BLaER1 treated with 17β-estradiol and CSF1 and Interleukin-3, amounts not matched to agents 10 nM and 100 nM (cell line): ENCODE results near the gene PCNX2.

Experiments used
- H3K27ac ChIP-seq, 11 experiments: shearing (Covaris generic); formaldehyde crosslinking; 2 replicates each; pipeline ENCODE4 v1.8.1; 2022
- H3K27me3 ChIP-seq, 11 experiments: shearing (Covaris generic); formaldehyde crosslinking; 2 replicates each; pipeline ENCODE4 v1.8.1; 2022
- H3K36me3 ChIP-seq, 11 experiments: shearing (Covaris generic); formaldehyde crosslinking; 2 replicates each; pipeline ENCODE4 v1.8.1; 2022
- H3K4me1 ChIP-seq, 10 experiments: shearing (Covaris generic); formaldehyde crosslinking; 2 replicates each; pipeline ENCODE4 v1.8.1; 2022
- H3K4me2 ChIP-seq, 11 experiments: shearing (Covaris generic); formaldehyde crosslinking; 2 replicates each; pipeline ENCODE4 v1.8.1; 2022
- H3K4me3 ChIP-seq, 10 experiments: shearing (Covaris generic); formaldehyde crosslinking; 2 replicates each; pipeline ENCODE4 v1.8.1; 2022
- H3K9ac ChIP-seq, 11 experiments: shearing (Covaris generic); formaldehyde crosslinking; 2 replicates each; pipeline ENCODE4 v1.8.1; 2022
- H3K9me3 ChIP-seq, 11 experiments: shearing (Covaris generic); formaldehyde crosslinking; replicated peaks in 1 of 11; 2 replicates each; pipeline ENCODE4 v1.8.1; 2022
- H4K20me1 ChIP-seq, 11 experiments: shearing (Covaris generic); formaldehyde crosslinking; 2 replicates each; pipeline ENCODE4 v1.8.1; 2022
- Cebpa-rat ChIP-seq, 11 experiments: shearing (Covaris generic); IDR thresholded peaks; 2 replicates each; pipeline ENCODE4 v1.8.1; 2022

The PCNX2 gene

DNA sequence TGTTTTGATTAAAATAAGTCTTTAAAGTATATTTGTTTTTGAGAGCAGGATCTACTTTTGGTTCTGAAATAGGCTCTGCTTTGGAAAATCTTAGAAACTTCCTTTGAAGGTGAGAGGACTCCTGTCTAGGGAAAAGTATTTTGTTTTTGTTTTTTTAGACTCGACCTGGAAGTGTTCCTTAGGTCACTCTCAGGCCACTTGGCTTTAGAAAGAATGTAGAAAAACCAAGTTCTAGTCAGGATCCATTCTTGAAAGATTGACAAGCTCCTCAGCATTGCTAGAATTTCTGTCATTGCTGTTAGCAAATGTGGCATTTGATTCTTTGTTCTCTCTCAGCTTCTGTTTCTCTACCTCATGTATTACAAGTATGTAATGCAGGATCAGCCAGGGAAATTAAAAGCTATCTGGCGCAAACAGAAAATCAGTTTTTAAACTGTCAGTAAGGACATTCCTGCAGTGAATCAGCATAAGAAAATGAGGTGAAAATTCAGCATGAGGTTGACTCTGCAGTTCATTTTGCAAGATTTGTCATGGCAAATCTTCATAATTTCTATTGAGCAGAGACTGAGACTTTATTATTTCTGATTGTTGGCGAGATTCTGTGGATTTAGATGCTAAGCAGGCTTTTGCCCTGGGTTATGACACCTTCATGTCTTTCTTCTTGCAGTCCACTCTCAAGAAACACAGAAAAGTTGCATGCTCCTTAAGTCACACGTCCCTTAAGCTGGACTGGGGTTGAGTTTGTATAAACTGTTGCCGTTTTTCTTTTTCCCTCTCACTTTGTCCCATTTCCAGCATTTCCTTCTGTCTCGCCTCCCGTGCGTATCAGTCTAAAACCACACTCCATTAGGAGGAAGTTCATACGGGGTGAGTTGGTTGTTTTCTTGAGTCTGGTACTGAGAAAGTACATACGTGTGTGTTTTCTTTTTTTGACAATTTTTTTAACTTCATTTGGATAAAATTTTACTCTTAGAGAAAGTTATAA is 332.5 kb downstream of the PCNX2 start:
- Histone ChIP-seq H3K4me3 (peak overlapping the region in 5 of 10 experiments; percentile 3 to 38 (median 13); a peak in 5 of 20 replicates), H3K27me3 (no peaks in the 10 kb centered on the region), H3K9ac (peak overlapping the region; percentile 3 to 76 (median 42); a peak in 16 of 22 replicates), H3K27ac (peak overlapping the region; percentile 2 to 81 (median 45); a peak in 19 of 22 replicates), H3K36me3 (peaks cover 35 to 69% (median 53%) of the 10 kb centered on the region in 11 experiments), H3K4me1 (peaks cover 25 to 43% (median 38%) of the 10 kb centered on the region in 10 experiments), H3K4me2 (peak overlapping the region; percentile 58 to 88 (median 77)), H3K9me3 (peaks cover 12 to 19% (median 14%) of the 10 kb centered on the region in 11 experiments), H4K20me1 (no peaks in the 10 kb centered on the region)
- TF ChIP-seq Cebpa-rat (IDR thresholded peaks at IDR 0.05), result no peak

DNA sequence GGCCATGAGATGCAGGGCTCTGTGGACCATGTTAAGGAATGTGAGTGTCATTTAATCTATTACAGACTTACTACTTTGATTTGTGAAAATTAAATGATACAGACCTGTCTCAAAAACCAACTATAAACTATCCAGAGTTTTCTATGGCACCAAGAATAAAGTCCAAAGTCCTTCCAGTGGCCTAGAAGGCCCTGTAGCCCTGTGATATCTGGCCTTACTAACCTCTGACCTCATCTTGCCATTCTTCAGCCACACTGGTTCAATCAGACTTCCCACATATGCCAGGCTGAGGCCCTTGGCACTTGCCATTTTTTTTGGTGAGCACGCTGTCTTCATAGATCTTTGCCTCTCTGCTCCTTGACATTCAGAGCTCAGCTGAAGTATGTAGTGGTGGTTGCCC is 337.5 kb downstream of the PCNX2 start:
- Histone ChIP-seq H3K4me2 (no peak overlapping the region), H3K9me3 (peaks cover 24 to 34% (median 26%) of the 10 kb centered on the region in 11 experiments), H3K27me3 (no peaks in the 10 kb centered on the region), H3K27ac (no peak overlapping the region), H4K20me1 (no peaks in the 10 kb centered on the region), H3K4me1 (peaks cover 6 to 33% (median 13%) of the 10 kb centered on the region in 10 experiments), H3K36me3 (peaks cover 50 to 63% (median 57%) of the 10 kb centered on the region in 11 experiments), H3K4me3 (no peak overlapping the region), H3K9ac (no peak overlapping the region)
- TF ChIP-seq Cebpa-rat (IDR thresholded peaks at IDR 0.05), result no peak

DNA sequence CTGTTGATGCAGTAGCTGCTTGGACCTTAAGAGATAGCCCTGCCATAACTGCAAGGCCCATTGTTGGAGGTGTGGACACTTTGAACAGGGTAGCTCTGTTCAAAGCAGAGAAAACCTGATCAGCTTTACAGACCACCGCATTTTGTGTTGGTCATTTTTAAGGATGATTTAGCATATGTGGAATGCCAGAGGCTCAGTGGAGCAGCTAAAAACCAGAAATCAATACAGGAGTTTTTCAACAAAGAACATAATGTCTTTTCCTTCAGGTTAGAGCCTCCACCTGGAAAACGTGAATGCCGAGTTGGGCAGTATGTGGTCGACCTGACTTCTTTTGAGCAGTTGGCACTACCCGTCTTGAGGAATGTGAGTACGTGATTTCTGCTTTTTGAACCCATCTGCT is 339.4 kb downstream of the PCNX2 start:
- no peak overlapping the region for H3K4me2 ChIP-seq
- no peak overlapping the region for H3K27ac ChIP-seq
- no peaks in the 10 kb centered on the region for H4K20me1 ChIP-seq
- H3K4me1 ChIP-seq, result peaks cover 19 to 37% (median 22%) of the 10 kb centered on the region in 10 experiments
- TF ChIP-seq Cebpa-rat (IDR thresholded peaks at IDR 0.05), result no peak
- peaks cover 50 to 62% (median 56%) of the 10 kb centered on the region in 11 experiments for H3K36me3 ChIP-seq
- no peak overlapping the region for H3K9ac ChIP-seq
- H3K9me3 ChIP-seq, result peaks cover 24 to 34% (median 26%) of the 10 kb centered on the region in 11 experiments
- H3K4me3 ChIP-seq, result no peak overlapping the region
- no peaks in the 10 kb centered on the region for H3K27me3 ChIP-seq

DNA sequence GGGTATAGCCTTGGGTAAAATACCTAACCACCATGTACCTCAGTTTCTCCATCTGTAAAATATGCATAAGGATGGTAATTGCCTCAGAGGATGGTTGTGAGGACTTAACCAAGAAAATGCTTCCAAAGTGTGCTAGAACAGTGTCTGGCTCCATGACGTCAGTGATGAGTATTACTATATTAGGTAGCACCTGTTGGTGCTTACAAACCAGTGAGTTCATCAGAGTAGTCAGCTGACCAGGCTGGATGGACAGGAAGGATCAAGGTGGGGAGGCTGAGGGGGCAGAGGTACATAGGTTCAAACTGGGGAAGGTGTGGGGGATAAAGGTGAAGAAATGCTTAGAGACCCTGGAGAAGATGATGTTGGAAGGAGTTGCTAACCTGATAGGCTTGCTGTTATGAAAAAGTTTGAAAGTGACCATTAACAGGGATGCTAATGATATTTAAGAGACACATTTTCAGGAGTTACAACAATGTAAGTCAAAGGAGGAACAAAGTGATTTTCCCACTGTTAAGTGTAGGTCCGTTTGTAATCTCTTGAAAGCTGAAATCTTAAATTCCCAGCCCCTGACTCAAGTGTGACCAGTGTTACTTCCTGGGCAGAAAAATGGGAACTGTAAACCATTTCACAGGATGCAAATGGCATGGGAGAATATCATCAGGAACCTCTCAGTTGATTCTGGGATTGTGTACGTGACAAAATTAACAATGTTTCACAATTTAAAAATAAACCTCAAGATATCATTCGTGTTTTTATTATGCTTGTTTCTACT is 340.7 kb downstream of the PCNX2 start:
- Histone ChIP-seq H4K20me1 (no peaks in the 10 kb centered on the region), H3K4me3 (no peak overlapping the region), H3K27me3 (no peaks in the 10 kb centered on the region), H3K9ac (no peak overlapping the region), H3K36me3 (peaks cover 42 to 48% (median 44%) of the 10 kb centered on the region in 11 experiments), H3K9me3 (peaks cover 23 to 34% (median 25%) of the 10 kb centered on the region in 11 experiments), H3K4me2 (peak overlapping the region in 2 of 11 experiments; percentile 7 to 33; a peak in 3 of 22 replicates), H3K27ac (no peak overlapping the region), H3K4me1 (peaks cover 21 to 40% (median 27%) of the 10 kb centered on the region in 10 experiments)
- no peak for TF ChIP-seq Cebpa-rat (IDR thresholded peaks at IDR 0.05)

DNA sequence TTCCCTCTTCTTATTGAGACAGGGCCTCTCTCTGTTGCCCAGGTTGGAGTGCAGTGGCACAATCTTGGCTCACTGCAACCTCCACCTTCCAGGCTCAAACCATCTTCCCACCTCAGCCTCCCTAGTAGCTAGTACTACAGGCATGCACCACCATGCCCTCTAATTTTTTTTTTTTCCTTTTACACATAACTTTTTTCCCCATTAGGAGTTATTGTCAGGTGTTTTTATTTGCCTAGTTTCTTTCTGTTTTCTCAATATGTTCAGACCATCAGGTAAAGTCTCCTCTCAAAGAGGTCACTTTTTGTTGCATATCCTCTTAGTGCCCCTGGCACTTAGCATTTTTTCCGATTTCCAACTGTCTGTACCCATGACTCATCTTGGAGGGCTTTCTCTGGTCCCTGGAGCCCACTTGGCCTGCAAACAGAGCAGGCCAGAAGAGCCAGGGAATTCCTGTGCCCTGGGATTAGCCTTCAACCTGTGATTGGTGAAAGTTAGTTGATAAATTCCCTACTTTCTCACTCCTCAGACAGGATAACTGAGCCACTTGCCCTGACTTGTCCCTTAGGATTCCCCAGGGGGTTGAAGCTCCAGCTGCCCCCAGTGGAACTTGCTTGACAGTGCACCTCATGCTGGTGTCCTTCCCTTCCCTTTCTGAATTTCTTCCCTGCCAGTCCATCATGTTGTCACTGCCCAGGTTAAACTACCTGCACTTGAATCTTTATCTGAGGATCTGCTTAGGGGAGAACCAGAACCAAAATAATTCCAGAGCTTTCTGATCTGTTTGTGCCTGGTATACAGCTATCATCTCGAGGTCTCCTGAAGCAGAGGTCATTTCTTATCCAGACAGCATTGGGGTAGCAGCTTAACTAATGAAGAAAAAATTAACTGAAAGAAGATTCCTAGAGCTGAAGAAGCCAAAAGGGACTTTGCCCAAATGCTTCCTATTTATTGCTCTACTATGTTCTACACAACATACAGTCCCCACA is 342.7 kb downstream of the PCNX2 start:
- H3K4me3 ChIP-seq, result no peak overlapping the region; a peak in 1 of 20 replicates
- H4K20me1 ChIP-seq, result no peaks in the 10 kb centered on the region
- H3K27me3 ChIP-seq, result no peaks in the 10 kb centered on the region
- H3K4me1 ChIP-seq, result peaks cover 26 to 45% (median 32%) of the 10 kb centered on the region in 10 experiments
- peaks cover 22 to 29% (median 25%) of the 10 kb centered on the region in 11 experiments for H3K36me3 ChIP-seq
- H3K27ac ChIP-seq, result peak overlapping the region in 8 of 11 experiments; percentile 2 to 66 (median 52); a peak in 11 of 22 replicates
- peak overlapping the region; percentile 74 to 94 (median 83) for H3K4me2 ChIP-seq
- TF ChIP-seq Cebpa-rat (IDR thresholded peaks at IDR 0.05), result no peak
- H3K9ac ChIP-seq, result no peak overlapping the region; a peak in 1 of 22 replicates
- peaks cover 4 to 18% (median 10%) of the 10 kb centered on the region in 11 experiments for H3K9me3 ChIP-seq

DNA sequence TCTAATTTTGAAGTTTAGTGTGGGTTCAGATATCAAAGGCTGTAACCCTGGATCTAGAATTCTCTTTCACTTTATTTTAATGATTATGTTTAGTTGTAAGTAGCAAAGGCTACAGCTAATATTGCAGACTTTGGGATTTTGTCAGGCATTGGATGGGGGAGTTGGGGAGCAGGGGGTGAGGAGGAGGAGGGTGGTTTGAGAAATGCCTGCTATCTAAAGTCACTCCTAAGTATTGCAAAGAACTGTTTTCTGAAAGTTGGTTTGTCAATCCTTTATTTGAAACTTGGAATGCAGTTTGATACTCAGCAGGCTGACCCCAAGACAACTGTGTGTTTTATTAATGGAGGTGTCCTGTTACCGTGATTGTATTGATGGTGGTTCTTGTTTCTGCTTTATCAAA is 343.9 kb downstream of the PCNX2 start:
- Histone ChIP-seq H3K9me3 (peaks cover 0 to 6% (median 0%) of the 10 kb centered on the region in 11 experiments; a peak in 4 of 22 replicates), H3K4me3 (peak overlapping the region; percentile 78 to 96 (median 87)), H3K9ac (peak overlapping the region in 9 of 11 experiments; percentile 83 to 92 (median 85); a peak in 12 of 22 replicates), H3K36me3 (peaks cover 11 to 17% (median 14%) of the 10 kb centered on the region in 11 experiments), H3K27ac (no peak overlapping the region), H3K27me3 (no peaks in the 10 kb centered on the region), H3K4me2 (peak overlapping the region; percentile 74 to 94 (median 83)), H3K4me1 (peaks cover 26 to 45% (median 32%) of the 10 kb centered on the region in 10 experiments), H4K20me1 (no peaks in the 10 kb centered on the region)
- TF ChIP-seq Cebpa-rat (IDR thresholded peaks at IDR 0.05), result no peak

DNA sequence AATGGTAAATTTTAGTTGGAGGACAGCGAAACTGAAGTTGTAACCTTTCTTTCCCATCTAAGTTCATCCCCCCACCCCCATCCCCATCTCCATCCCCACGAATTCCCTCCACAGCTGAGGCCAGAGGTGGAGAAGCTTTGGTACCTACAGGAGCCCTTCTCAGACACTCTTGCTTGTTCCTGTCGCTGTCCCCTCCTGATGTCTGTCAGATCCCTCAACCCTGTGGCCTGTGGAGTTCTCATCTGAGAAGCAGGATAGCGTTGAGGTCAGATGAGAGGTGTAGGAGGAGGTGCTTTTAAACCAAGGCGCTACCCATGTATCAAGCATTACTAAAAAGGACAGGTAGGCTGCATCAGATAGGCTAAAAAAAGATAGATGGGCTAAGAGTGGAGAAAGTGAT is 344.3 kb downstream of the PCNX2 start:
- Histone ChIP-seq H3K36me3 (peaks cover 7 to 12% (median 9%) of the 10 kb centered on the region in 11 experiments), H3K27ac (peak overlapping the region in 8 of 11 experiments; percentile 76 to 89 (median 80); a peak in 11 of 22 replicates), H3K9ac (peak overlapping the region; percentile 77 to 92 (median 85); a peak in 21 of 22 replicates), H3K27me3 (no peaks in the 10 kb centered on the region), H3K4me2 (peak overlapping the region; percentile 74 to 94 (median 83)), H4K20me1 (no peaks in the 10 kb centered on the region), H3K9me3 (peaks cover 0 to 2% (median 0%) of the 10 kb centered on the region in 11 experiments; a peak in 3 of 22 replicates), H3K4me1 (peaks cover 26 to 45% (median 32%) of the 10 kb centered on the region in 10 experiments), H3K4me3 (peak overlapping the region; percentile 78 to 96 (median 87))
- no peak for TF ChIP-seq Cebpa-rat (IDR thresholded peaks at IDR 0.05)
